Karpas-422 (cell line): Measurements from ENCODE around the gene GRM1. TPM values are rescaled to one million over a fixed set of nuclear protein-coding genes. Genes with fewer than 3 reads are reported as not detected.

ENCODE experiments used
- DNase-seq: peaks from one replicate; pipeline ENCODE4 v3.0.0-alpha.2; 2015
- H2AFZ ChIP-seq: fragments of 200-600 bp; sonication (generic); 2 replicates; pipeline ENCODE4 v1.6.1; 2014; ENCODE audit warnings: antibody characterized with exemption, low read length, mixed read lengths
- H3K27ac ChIP-seq: fragments of 200-600 bp; sonication (generic); 2 replicates; pipeline ENCODE4 v1.5.1; 2014; ENCODE audit warnings: mild to moderate bottlenecking, low read length, moderate library complexity
- H3K27me3 ChIP-seq: fragments of 200-600 bp; sonication (generic); 2 replicates; pipeline ENCODE4 v1.6.1; 2014; ENCODE audit warnings: low read length, mixed read lengths
- H3K36me3 ChIP-seq: fragments of 200-600 bp; sonication (generic); 2 replicates; pipeline ENCODE4 v1.6.1; 2014; ENCODE audit warnings: low read length, mixed read lengths; ENCODE audit not compliant: insufficient read depth
- H3K4me1 ChIP-seq: fragments of 200-600 bp; sonication (generic); 2 replicates; pipeline ENCODE4 v1.6.1; 2014; ENCODE audit warnings: mild to moderate bottlenecking, low read length, mixed read lengths
- H3K4me2 ChIP-seq: fragments of 200-600 bp; sonication (generic); 2 replicates; pipeline ENCODE4 v1.6.1; 2014; ENCODE audit warnings: low read length, low read depth, mild to moderate bottlenecking; ENCODE audit not compliant: poor library complexity, severe bottlenecking
- H3K4me3 ChIP-seq: fragments of 200-600 bp; sonication (generic); 2 replicates; pipeline ENCODE4 v1.5.1; 2014; ENCODE audit warnings: mild to moderate bottlenecking, antibody characterized with exemption, low read length, mixed read lengths
- H3K79me2 ChIP-seq: fragments of 200-600 bp; sonication (generic); 2 replicates; pipeline ENCODE4 v1.6.1; 2014; ENCODE audit warnings: mild to moderate bottlenecking, low read length, mixed read lengths
- H3K9ac ChIP-seq: fragments of 200-600 bp; sonication (generic); 2 replicates; pipeline ENCODE4 v1.6.0; 2014; ENCODE audit warnings: low read length
- H3K9me2 ChIP-seq: fragments of 200-600 bp; sonication (generic), shearing (Covaris generic); replicated peaks from 2 replicates; pipeline ENCODE4 v1.6.0; 2014; ENCODE audit warnings: mild to moderate bottlenecking, low read length, moderate library complexity; ENCODE audit not compliant: insufficient read depth
- H3K9me3 ChIP-seq: fragments of 300-700, 200-600 bp; sonication (generic); 2 replicates; pipeline ENCODE4 v1.6.1; 2014; ENCODE audit warnings: low read length, mixed read lengths
- H4K20me1 ChIP-seq: fragments of 200-600 bp; sonication (generic); 2 replicates; pipeline ENCODE4 v1.6.1; 2014; ENCODE audit warnings: mild to moderate bottlenecking, antibody characterized with exemption, low read length, low read depth; ENCODE audit not compliant: insufficient read depth
- total RNA-seq: library from RNA; depleted of rRNA; stranded (reverse); fragments of >200 nt; shearing (Covaris generic); gene quantifications from 2 replicates; pipeline ENCODE4 v1.2.3, GENCODE V29; 2014; ENCODE audit warnings: low replicate concordance

The GRM1 gene
- total RNA-seq, 1 experiment from 2014 or later, result 1.2 TPM

DNA sequence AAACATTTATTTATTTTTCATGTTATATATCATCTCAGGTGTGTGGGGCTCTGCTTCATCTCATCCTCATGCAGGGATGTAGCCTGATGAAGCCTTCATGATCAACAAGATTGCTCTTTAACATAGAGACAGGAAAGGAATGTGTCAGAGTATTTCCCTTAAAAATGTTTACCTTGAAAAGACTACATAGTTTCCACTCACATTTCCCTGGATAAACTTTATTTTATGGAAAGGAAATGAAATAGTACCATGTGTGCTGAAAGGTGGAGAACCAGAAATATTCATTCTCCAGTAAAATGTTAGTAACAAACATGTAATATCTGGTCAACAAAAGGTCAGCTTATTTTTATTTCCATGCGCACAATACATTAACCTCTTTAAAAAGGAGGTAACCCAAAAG, 155.8 kb downstream of the GRM1 start:
- no peak overlapping the region for H3K9ac ChIP-seq
- no peak overlapping the region for H3K4me2 ChIP-seq
- no peak overlapping the region for H3K4me3 ChIP-seq
- H3K79me2 ChIP-seq, result no peaks in the 10 kb centered on the region
- H3K27me3 ChIP-seq, result no peaks in the 10 kb centered on the region
- no peak overlapping the region for H3K27ac ChIP-seq
- no peaks in the 10 kb centered on the region for H3K9me3 ChIP-seq
- no peak overlapping the region for H2AFZ ChIP-seq
- H4K20me1 ChIP-seq, result no peaks in the 10 kb centered on the region
- H3K36me3 ChIP-seq, result no peaks in the 10 kb centered on the region
- no peaks in the 10 kb centered on the region for H3K4me1 ChIP-seq
- no peak for DNase-seq
- H3K9me2 ChIP-seq, result no peaks in the 10 kb centered on the region

DNA sequence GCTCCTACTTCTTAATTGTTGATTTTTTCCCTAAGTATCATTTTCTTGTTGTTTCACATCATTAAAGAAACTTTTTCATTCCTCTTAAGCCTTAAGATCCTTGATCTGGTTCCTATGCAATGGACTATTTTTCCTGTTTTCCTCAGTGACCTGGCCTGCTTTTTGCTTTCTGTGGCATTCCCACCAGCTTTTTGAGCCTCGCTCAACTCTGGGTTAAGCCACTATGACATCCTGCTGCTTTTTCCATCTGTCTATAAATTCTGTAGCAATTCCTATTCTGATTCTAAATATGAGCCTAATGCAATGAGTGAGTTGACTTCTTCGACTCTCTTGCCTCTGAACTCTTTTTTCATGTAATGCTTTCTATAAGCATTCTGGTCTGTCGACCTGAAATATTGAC, 160.3 kb downstream of the GRM1 start:
- Histone ChIP-seq H3K27ac (no peak overlapping the region), H3K9ac (no peak overlapping the region), H3K4me1 (no peaks in the 10 kb centered on the region), H3K79me2 (no peaks in the 10 kb centered on the region), H3K27me3 (0 out of 2 replicates have a peak, but pooled peaks cover 3% of the 10 kb centered on the region), H3K4me3 (no peak overlapping the region), H3K9me2 (no peaks in the 10 kb centered on the region), H3K9me3 (no peaks in the 10 kb centered on the region), H4K20me1 (no peaks in the 10 kb centered on the region), H3K4me2 (no peak overlapping the region), H2AFZ (no peak overlapping the region), H3K36me3 (no peaks in the 10 kb centered on the region)
- no peak for DNase-seq

DNA sequence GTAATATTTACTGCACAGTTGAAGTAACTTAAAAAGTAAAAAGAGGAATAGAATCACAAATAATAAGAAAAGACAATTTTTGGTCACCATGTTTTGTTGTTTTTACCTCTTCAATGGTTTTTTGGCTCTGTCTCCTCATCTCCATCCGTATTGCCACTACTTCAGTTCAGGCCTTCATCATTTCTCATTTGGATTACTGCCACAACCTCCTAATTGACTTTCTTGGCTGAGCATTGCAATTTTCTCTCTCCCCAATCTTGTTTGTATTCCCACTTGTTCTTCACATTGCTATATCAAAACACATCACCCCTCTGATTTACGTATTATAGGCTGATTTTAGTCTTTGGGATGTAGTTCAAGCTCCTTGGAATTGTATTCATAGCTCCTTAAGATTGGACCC, 161.7 kb downstream of the GRM1 start:
- Histone ChIP-seq H2AFZ (no peak overlapping the region), H3K9me2 (no peaks in the 10 kb centered on the region), H3K9me3 (no peaks in the 10 kb centered on the region), H3K27me3 (0 out of 2 replicates have a peak, but pooled peaks cover 3% of the 10 kb centered on the region), H3K4me1 (no peaks in the 10 kb centered on the region), H3K4me3 (no peak overlapping the region), H3K36me3 (no peaks in the 10 kb centered on the region), H3K9ac (no peak overlapping the region), H3K27ac (no peak overlapping the region), H4K20me1 (no peaks in the 10 kb centered on the region), H3K79me2 (no peaks in the 10 kb centered on the region), H3K4me2 (no peak overlapping the region)
- no peak for DNase-seq

DNA sequence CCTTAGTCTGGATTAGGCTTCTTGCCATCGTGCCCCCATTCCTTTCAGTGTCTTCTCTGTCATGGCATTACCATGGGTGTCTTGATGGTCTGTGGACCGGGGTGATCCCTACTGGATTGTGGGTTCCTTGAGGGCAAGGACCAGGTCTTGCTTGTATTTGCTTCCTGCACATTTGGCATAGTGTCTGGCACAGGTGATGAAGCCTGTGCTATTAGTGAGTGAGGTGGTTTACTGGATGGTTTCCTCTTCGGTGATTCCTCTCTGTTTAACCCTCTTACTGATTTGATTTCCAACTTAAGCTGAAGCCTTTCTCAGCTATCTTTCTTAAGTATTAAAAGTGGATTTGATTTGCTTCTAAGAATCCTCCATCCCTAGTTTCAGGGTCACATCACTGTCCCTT, 162.3 kb downstream of the GRM1 start:
- Histone ChIP-seq H3K4me3 (no peak overlapping the region), H3K9me3 (no peaks in the 10 kb centered on the region), H3K4me2 (no peak overlapping the region)

DNA sequence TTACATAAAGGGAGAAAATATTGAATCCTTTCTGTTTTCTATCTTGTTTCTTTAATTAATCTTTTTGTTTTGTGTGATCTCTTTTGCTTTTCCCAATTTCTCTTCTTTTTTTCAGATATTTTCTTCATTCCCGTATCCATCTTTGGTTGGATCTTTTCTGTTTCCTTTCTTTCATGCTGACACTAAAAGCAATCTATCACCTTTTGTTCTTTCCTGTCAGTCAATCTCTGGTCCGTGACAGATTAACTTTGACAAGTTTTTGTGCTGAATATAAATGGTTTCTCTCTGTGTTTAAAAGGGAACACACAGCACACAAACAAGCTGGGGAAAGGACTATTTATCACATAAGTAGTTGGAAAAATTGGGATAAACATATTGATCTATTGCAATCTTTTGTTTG, 162.8 kb downstream of the GRM1 start:
- no peaks in the 10 kb centered on the region for H3K36me3 ChIP-seq
- H3K27ac ChIP-seq, result no peak overlapping the region
- no peak overlapping the region for H3K4me3 ChIP-seq
- no peak for DNase-seq
- no peak overlapping the region for H3K9ac ChIP-seq
- no peaks in the 10 kb centered on the region for H3K9me2 ChIP-seq
- no peaks in the 10 kb centered on the region for H3K4me1 ChIP-seq
- H3K27me3 ChIP-seq, result 0 out of 2 replicates have a peak, but pooled peaks cover 3% of the 10 kb centered on the region
- H2AFZ ChIP-seq, result no peak overlapping the region
- no peaks in the 10 kb centered on the region for H3K9me3 ChIP-seq
- H4K20me1 ChIP-seq, result no peaks in the 10 kb centered on the region
- H3K4me2 ChIP-seq, result no peak overlapping the region
- no peaks in the 10 kb centered on the region for H3K79me2 ChIP-seq

More for the DNA sequence above, 162.3 kb downstream of the GRM1 start:
- H3K27ac ChIP-seq, result no peak overlapping the region
- no peak overlapping the region for H3K9ac ChIP-seq
- no peaks in the 10 kb centered on the region for H3K4me1 ChIP-seq
- no peaks in the 10 kb centered on the region for H4K20me1 ChIP-seq
- no peak for DNase-seq
- H3K79me2 ChIP-seq, result no peaks in the 10 kb centered on the region
- H3K36me3 ChIP-seq, result no peaks in the 10 kb centered on the region
- 0 out of 2 replicates have a peak, but pooled peaks cover 3% of the 10 kb centered on the region for H3K27me3 ChIP-seq
- H2AFZ ChIP-seq, result no peak overlapping the region
- no peaks in the 10 kb centered on the region for H3K9me2 ChIP-seq

DNA sequence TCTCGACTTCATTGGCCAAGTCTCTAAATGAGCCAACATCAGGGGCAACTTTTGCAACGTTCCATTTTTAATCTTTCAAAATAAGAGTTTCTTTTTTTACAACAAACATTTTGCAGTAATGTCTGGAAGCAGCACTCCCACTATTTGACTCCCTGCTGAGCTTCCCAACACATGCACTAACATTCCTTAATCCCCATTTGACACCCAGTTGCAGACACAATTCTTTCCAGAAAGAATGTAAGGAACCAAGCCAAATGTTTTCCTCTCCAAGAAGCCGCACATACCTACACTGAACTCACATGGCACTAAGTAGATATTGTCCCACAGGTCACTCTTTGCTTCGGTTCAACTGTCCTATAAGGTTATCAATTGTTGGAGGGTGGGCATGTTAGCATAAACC, 165.6 kb downstream of the GRM1 start:
- H3K27ac ChIP-seq, result no peak overlapping the region
- H3K4me3 ChIP-seq, result no peak overlapping the region
- H3K9ac ChIP-seq, result no peak overlapping the region
- H4K20me1 ChIP-seq, result no peaks in the 10 kb centered on the region
- no peaks in the 10 kb centered on the region for H3K9me3 ChIP-seq
- DNase-seq, result no peak
- H3K79me2 ChIP-seq, result no peaks in the 10 kb centered on the region
- no peaks in the 10 kb centered on the region for H3K9me2 ChIP-seq
- H3K4me1 ChIP-seq, result no peaks in the 10 kb centered on the region
- no peak overlapping the region for H2AFZ ChIP-seq
- no peak overlapping the region for H3K4me2 ChIP-seq
- no peaks in the 10 kb centered on the region for H3K36me3 ChIP-seq
- H3K27me3 ChIP-seq, result 0 out of 2 replicates have a peak, but pooled peaks cover 3% of the 10 kb centered on the region

DNA sequence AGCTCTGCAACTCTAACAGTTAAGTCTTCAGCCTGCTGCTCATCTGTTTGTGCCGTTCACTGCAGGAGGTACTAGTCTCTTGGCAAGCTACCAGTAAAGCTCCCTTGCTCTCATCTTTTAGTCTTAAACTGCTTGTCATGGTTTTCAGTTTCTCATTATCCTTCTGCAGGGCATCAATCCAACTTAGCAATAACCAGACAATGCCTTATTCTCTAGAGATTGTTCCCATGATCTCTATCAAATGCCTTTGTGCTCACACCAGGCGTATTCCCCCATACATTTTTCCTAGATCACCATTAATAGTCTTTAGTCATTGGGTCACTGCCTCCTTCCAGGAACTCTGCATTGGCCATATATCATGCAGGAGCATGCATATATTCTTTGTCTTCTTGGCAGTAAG, 171.3 kb downstream of the GRM1 start:
- H3K4me1 ChIP-seq, result peaks cover 4% of the 10 kb centered on the region; the same call in 1 of the 2 replicates
- H3K9ac ChIP-seq, result no peak overlapping the region
- no peaks in the 10 kb centered on the region for H3K79me2 ChIP-seq
- no peak overlapping the region for H3K4me2 ChIP-seq
- no peak for DNase-seq
- H3K9me2 ChIP-seq, result no peaks in the 10 kb centered on the region
- no peaks in the 10 kb centered on the region for H3K36me3 ChIP-seq
- H3K27me3 ChIP-seq, result no peaks in the 10 kb centered on the region
- H3K9me3 ChIP-seq, result no peaks in the 10 kb centered on the region
- H3K4me3 ChIP-seq, result no peak overlapping the region
- H3K27ac ChIP-seq, result no peak overlapping the region
- H2AFZ ChIP-seq, result no peak overlapping the region
- no peaks in the 10 kb centered on the region for H4K20me1 ChIP-seq

DNA sequence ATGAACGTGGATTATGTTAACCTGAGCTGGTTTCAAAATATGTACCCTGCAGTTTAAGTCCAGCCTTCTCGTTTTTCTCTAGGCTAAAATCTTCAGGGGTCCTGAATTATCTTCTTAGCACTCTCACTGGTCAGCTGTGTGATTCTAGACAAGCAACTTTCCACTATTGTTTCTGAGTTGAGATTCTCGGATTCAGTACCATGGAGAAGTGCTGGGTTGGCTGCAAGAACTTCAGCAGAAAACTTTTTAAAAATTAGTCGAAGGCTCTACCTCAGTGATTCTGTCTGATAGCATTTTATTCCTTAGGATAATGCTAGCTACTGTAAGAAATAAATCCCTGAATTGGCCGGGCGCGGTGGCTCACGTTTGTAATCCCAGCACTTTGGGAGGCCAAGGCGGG, 173.7 kb downstream of the GRM1 start:
- no peaks in the 10 kb centered on the region for H3K27me3 ChIP-seq
- H3K9me3 ChIP-seq, result no peaks in the 10 kb centered on the region
- H3K79me2 ChIP-seq, result no peaks in the 10 kb centered on the region
- H3K9ac ChIP-seq, result no peak overlapping the region
- no peak overlapping the region for H2AFZ ChIP-seq
- H3K4me1 ChIP-seq, result peaks cover 4% of the 10 kb centered on the region; the same call in 1 of the 2 replicates
- H3K4me2 ChIP-seq, result no peak overlapping the region
- H4K20me1 ChIP-seq, result no peaks in the 10 kb centered on the region
- no peak for DNase-seq
- H3K9me2 ChIP-seq, result no peaks in the 10 kb centered on the region
- H3K4me3 ChIP-seq, result no peak overlapping the region
- H3K27ac ChIP-seq, result no peak overlapping the region
- H3K36me3 ChIP-seq, result no peaks in the 10 kb centered on the region

DNA sequence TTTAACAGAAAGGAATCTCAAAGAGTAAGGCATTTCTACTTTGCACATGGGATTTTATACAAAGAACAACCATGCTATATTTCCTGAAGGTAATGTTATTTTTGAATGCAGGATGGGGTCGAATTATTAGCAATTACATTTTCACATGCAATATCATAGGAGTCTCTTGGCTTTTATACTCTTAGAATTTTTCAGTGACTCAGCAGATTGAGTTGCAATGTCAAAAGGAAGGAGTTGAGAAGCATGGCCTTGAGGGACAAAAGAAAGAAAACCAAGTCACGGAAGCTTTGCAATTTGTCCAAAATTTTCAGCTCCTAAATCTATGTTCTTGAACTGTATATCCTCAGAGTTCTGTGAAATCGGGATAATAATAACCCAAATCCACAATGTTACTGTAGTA, 181.1 kb downstream of the GRM1 start:
- H3K9me3 ChIP-seq, result no peaks in the 10 kb centered on the region
- DNase-seq, result no peak
- H3K36me3 ChIP-seq, result no peaks in the 10 kb centered on the region
- H3K79me2 ChIP-seq, result no peaks in the 10 kb centered on the region
- no peak overlapping the region for H3K4me3 ChIP-seq
- H2AFZ ChIP-seq, result no peak overlapping the region
- no peak overlapping the region for H3K9ac ChIP-seq
- H4K20me1 ChIP-seq, result no peaks in the 10 kb centered on the region
- no peak overlapping the region for H3K27ac ChIP-seq
- H3K4me1 ChIP-seq, result no peaks in the 10 kb centered on the region
- H3K4me2 ChIP-seq, result no peak overlapping the region
- H3K9me2 ChIP-seq, result no peaks in the 10 kb centered on the region
- H3K27me3 ChIP-seq, result 0 out of 2 replicates have a peak, but pooled peaks cover 3% of the 10 kb centered on the region
